NCI-H1694 (cell line): ENCODE results near the gene MACO1.
A peak's percentile ranks its signal among the peaks of the same experiment; 100 is the strongest.

Experiments used
- DNase-seq: peaks from one replicate; lab custom pipeline; 2025; lab: John Stamatoyannopoulos, UW

Gene MACO1

GRCh38 chr1:25524568-25525360 lies 94.1 kb downstream of the MACO1 start:
- no peak for DNase-seq

- DNase-seq = no peak
These were observed 94.6 kb downstream of the MACO1 start for GRCh38 chr1:25525361-25525688.

GRCh38 chr1:25526753-25527152 lies 96.1 kb downstream of the MACO1 start:
- DNase-seq = no peak

GRCh38 chr1:25527226-25527846 lies 96.6 kb downstream of the MACO1 start:
- DNase-seq = peak; percentile 26

GRCh38 chr1:25527946-25528595 lies 97.4 kb downstream of the MACO1 start:
- no peak for DNase-seq

- DNase-seq = no peak
These were observed 98.3 kb downstream of the MACO1 start for GRCh38 chr1:25528881-25529517.

GRCh38 chr1:25529518-25530185 lies 99.0 kb downstream of the MACO1 start:
- no peak for DNase-seq

GRCh38 chr1:25530186-25531081 lies 99.7 kb downstream of the MACO1 start:
- DNase-seq = no peak

- no peak for DNase-seq
These were observed 100.4 kb downstream of the MACO1 start for GRCh38 chr1:25531082-25531461.

GRCh38 chr1:25532970-25533369 lies 102.3 kb downstream of the MACO1 start:
- no peak for DNase-seq

- DNase-seq = no peak
These were observed 103.2 kb downstream of the MACO1 start for GRCh38 chr1:25533775-25534409.

- DNase-seq = peak; percentile 74
These were observed 103.7 kb downstream of the MACO1 start for GRCh38 chr1:25534410-25534788.

GRCh38 chr1:25536124-25536523 lies 105.4 kb downstream of the MACO1 start:
- DNase-seq = no peak

- no peak for DNase-seq
These were observed 106.6 kb downstream of the MACO1 start for GRCh38 chr1:25537153-25537831.

- DNase-seq = no peak
These were observed 107.6 kb downstream of the MACO1 start for GRCh38 chr1:25538191-25538767.

GRCh38 chr1:25540750-25541342 lies 110.1 kb downstream of the MACO1 start:
- no peak for DNase-seq

GRCh38 chr1:25541425-25541824 lies 110.7 kb downstream of the MACO1 start:
- DNase-seq = no peak

- DNase-seq = no peak
These were observed 111.4 kb downstream of the MACO1 start for GRCh38 chr1:25541889-25542658.

GRCh38 chr1:25543005-25543424 lies 112.3 kb downstream of the MACO1 start:
- no peak for DNase-seq
